Stimulated activated CD4-positive, alpha-beta T cell treated with anti-CD3 and anti-CD28 coated beads, Interleukin-4, amount 100 ng/mL, for 1 hour (primary cell): ENCODE results near the gene TSC22D1.
A peak's percentile ranks its signal among the peaks of the same experiment; 100 is the strongest.

Experiments
- DNase-seq: peaks from one replicate; pipeline ENCODE4 v3.0.0-alpha.2; 2020

TSC22D1 gene

GRCh38 chr13:44449999-44450821 lies 125.9 kb downstream of the TSC22D1 start:
- no peak for DNase-seq

GRCh38 chr13:44448875-44449274 lies 127.3 kb downstream of the TSC22D1 start:
- DNase-seq = no peak

GRCh38 chr13:44448373-44448772 lies 127.8 kb downstream of the TSC22D1 start:
- DNase-seq = no peak

- no peak for DNase-seq
These were observed 128.3 kb downstream of the TSC22D1 start for GRCh38 chr13:44447783-44448321.

GRCh38 chr13:44440046-44440608 lies 136.0 kb downstream of the TSC22D1 start:
- DNase-seq = no peak

- DNase-seq = no peak
These were observed 136.6 kb downstream of the TSC22D1 start for GRCh38 chr13:44439452-44440024.

- no peak for DNase-seq
These were observed 137.9 kb downstream of the TSC22D1 start for GRCh38 chr13:44438234-44438579.

GRCh38 chr13:44437356-44438233 lies 138.5 kb downstream of the TSC22D1 start:
- no peak for DNase-seq

- DNase-seq = peak; percentile 39
These were observed 139.4 kb downstream of the TSC22D1 start for GRCh38 chr13:44436589-44437337.

GRCh38 chr13:44435919-44436510 lies 140.1 kb downstream of the TSC22D1 start:
- DNase-seq = no peak

GRCh38 chr13:44435142-44435918 lies 140.8 kb downstream of the TSC22D1 start:
- peak; percentile 86 for DNase-seq

- DNase-seq = no peak
These were observed 141.4 kb downstream of the TSC22D1 start for GRCh38 chr13:44434766-44435141.

- no peak for DNase-seq
These were observed 142.0 kb downstream of the TSC22D1 start for GRCh38 chr13:44433863-44434765.

GRCh38 chr13:44432650-44433049 lies 143.5 kb downstream of the TSC22D1 start:
- no peak for DNase-seq

- no peak for DNase-seq
These were observed 145.0 kb downstream of the TSC22D1 start for GRCh38 chr13:44431150-44431549.

GRCh38 chr13:44429311-44429710 lies 146.8 kb downstream of the TSC22D1 start:
- no peak for DNase-seq

GRCh38 chr13:44426461-44426860 lies 149.7 kb downstream of the TSC22D1 start:
- no peak for DNase-seq

- DNase-seq = no peak
These were observed 150.4 kb downstream of the TSC22D1 start for GRCh38 chr13:44425815-44426078.

GRCh38 chr13:44425041-44425814 lies 150.9 kb downstream of the TSC22D1 start:
- DNase-seq = no peak
